ENCODE results near the gene PARP14. TPM values are rescaled to one million over a fixed set of nuclear protein-coding genes. Genes with fewer than 3 reads are reported as not detected.

PARP14 gene
- total RNA-seq, 1 experiment from 2014 or later, result 17.4 TPM

DNA sequence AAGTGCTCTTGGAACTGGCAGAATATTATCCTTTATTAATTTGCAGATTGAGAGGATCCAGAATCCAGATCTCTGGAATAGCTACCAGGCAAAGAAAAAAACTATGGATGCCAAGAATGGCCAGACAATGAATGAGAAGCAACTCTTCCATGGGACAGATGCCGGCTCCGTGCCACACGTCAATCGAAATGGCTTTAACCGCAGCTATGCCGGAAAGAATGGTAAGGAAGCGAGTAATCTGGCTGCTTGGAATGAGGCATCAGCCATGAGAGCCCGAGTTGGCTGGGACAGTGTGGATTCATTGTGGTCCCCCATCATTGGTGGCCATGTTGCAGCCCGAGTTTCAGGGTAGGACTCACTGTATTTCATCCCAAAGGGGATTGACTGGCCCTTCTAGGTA, 47.1 kb downstream of the PARP14 start:
- Histone ChIP-seq H3K4ac (ENCODE audit: low read depth, low read length) (no peak overlapping the region), H4K8ac (replicated peaks; ENCODE audit: insufficient read length, low read depth, low read length) (no peak overlapping the region), H2AK5ac (ENCODE audit: insufficient read length, low read length) (no peak overlapping the region), H3K18ac (ENCODE audit: insufficient read length, low read depth, low read length) (no peak overlapping the region), H4K20me1 (ENCODE audit: control insufficient read depth, insufficient read depth, insufficient read length) (no peaks in the 10 kb centered on the region), H3T11ph (ENCODE audit: low read length) (no peak overlapping the region), H2BK15ac (ENCODE audit: low read depth, low read length) (no peak overlapping the region), H3K4me1 (ENCODE audit: insufficient read depth, low read length) (no peaks in the 10 kb centered on the region), H2AFZ (ENCODE audit: low read length) (no peak overlapping the region), H3K79me1 (ENCODE audit: insufficient read depth, low read depth, low read length, poor library complexity, severe bottlenecking) (no peaks in the 10 kb centered on the region), H4K5ac (ENCODE audit: insufficient read length, low read depth, low read length) (no peak overlapping the region), H3K56ac (ENCODE audit: insufficient read length, low read depth, low read length) (no peak overlapping the region), H3K27ac (ENCODE audit: insufficient read length, low read depth, low read length) (no peak overlapping the region), H3K4me2 (ENCODE audit: insufficient read depth, insufficient read length, low read length) (no peak overlapping the region), H3K23me2 (ENCODE audit: insufficient read length, low read depth, low read length, poor library complexity, severe bottlenecking) (no peaks in the 10 kb centered on the region), H2BK20ac (ENCODE audit: low read depth, low read length, poor library complexity, severe bottlenecking) (no peak overlapping the region), H3K23ac (ENCODE audit: insufficient read length, low read depth, low read length) (no peak overlapping the region), H3K79me2 (ENCODE audit: insufficient read depth, low read length) (no peaks in the 10 kb centered on the region), H2BK120ac (ENCODE audit: low read depth, low read length, poor library complexity, severe bottlenecking) (no peak overlapping the region), H3K9ac (ENCODE audit: extremely low read depth, insufficient read length, low read length) (no peak overlapping the region), H2BK12ac (ENCODE audit: insufficient read length, low read depth, low read length) (no peak overlapping the region), H4K91ac (ENCODE audit: insufficient read length, low read depth, low read length) (no peak overlapping the region), H3K27me3 (ENCODE audit: insufficient read depth, low read length) (no peaks in the 10 kb centered on the region), H2BK5ac (ENCODE audit: insufficient read length, low read length) (no peak overlapping the region), H3K14ac (ENCODE audit: insufficient read depth, low read length) (no peak overlapping the region), H3K9me3 (ENCODE audit: control insufficient read depth, low read depth, low read length) (no peaks in the 10 kb centered on the region)
- Mint-ChIP-seq H3K27me3 (ENCODE audit: low read depth) (no peaks in the 10 kb centered on the region), H3K4me3 (no peak overlapping the region), H3K27ac (no peak overlapping the region), H3K4me1 (peaks cover 8 to 9% of the 10 kb centered on the region in 2 experiments), H3K9me3 (peaks cover 27 to 37% of the 10 kb centered on the region in 2 experiments), H3K36me3 (ENCODE audit: insufficient read depth in 1 of 3, low read depth in 3 of 3) (peaks cover 9 to 32% (median 27%) of the 10 kb centered on the region in 3 experiments)
- TF ChIP-seq, protein P1, sequence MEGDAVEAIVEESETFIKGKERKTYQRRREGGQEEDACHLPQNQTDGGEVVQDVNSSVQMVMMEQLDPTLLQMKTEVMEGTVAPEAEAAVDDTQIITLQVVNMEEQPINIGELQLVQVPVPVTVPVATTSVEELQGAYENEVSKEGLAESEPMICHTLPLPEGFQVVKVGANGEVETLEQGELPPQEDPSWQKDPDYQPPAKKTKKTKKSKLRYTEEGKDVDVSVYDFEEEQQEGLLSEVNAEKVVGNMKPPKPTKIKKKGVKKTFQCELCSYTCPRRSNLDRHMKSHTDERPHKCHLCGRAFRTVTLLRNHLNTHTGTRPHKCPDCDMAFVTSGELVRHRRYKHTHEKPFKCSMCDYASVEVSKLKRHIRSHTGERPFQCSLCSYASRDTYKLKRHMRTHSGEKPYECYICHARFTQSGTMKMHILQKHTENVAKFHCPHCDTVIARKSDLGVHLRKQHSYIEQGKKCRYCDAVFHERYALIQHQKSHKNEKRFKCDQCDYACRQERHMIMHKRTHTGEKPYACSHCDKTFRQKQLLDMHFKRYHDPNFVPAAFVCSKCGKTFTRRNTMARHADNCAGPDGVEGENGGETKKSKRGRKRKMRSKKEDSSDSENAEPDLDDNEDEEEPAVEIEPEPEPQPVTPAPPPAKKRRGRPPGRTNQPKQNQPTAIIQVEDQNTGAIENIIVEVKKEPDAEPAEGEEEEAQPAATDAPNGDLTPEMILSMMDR (conservative IDR thresholded peaks at IDR 0.05), result no peak
- no peak for DNase-seq
- WGBS (ENCODE audit: extremely low coverage, insufficient read length, low lambda C conversion rate), result no CpG with 5 or more reads among the region's 9 CpGs
